Chondrocyte (in vitro differentiated cells): ENCODE data around the gene TSPAN9. TPM values are rescaled to one million over a fixed set of nuclear protein-coding genes. Genes with fewer than 3 reads are reported as not detected.

Source experiments
- DNase-seq: peaks from one replicate; pipeline ENCODE4 v3.0.0; 2021; ENCODE audit warnings: mixed read lengths, low spot score
- H3K27ac Mint-ChIP-seq: one replicate; pipeline ENCODE4 v1.8.0; 2021; ENCODE audit warnings: mild to moderate bottlenecking, moderate library complexity, mixed read lengths; ENCODE audit not compliant: unreplicated experiment
- H3K27me3 Mint-ChIP-seq: 2 replicates; pipeline ENCODE4 v1.8.0; 2021; ENCODE audit warnings: low read depth, mixed read lengths
- H3K36me3 Mint-ChIP-seq: 2 replicates; pipeline ENCODE4 v1.8.0; 2021; ENCODE audit warnings: low read depth, mixed read lengths
- H3K4me1 Mint-ChIP-seq: 2 replicates; pipeline ENCODE4 v1.8.0; 2021; ENCODE audit warnings: low read depth, mild to moderate bottlenecking, mixed read lengths
- H3K4me3 Mint-ChIP-seq: one replicate; pipeline ENCODE4 v1.8.0; 2021; ENCODE audit warnings: mild to moderate bottlenecking, moderate library complexity, mixed read lengths; ENCODE audit not compliant: unreplicated experiment
- H3K9me3 Mint-ChIP-seq: 2 replicates; pipeline ENCODE4 v1.8.0; 2021; ENCODE audit warnings: low read depth, mixed read lengths
- CTCF ChIP-seq: fragments of 200-600 bp; sonication (generic); IDR thresholded peaks from 2 replicates; pipeline ENCODE4 v1.5.0; 2021; ENCODE audit warnings: antibody characterized with exemption, mild to moderate bottlenecking, moderate library complexity
- total RNA-seq: library from RNA; stranded (reverse); gene quantifications from 3 replicates; pipeline ENCODE4 v1.2.1, GENCODE V29; 2021

Gene TSPAN9
- total RNA-seq, 1 donor from 2014 or later = 50.4 TPM

- no peak for DNase-seq
- Mint-ChIP-seq H3K27ac (no peak overlapping the region), H3K36me3 (peaks cover 3% of the 10 kb centered on the region), H3K4me3 (peak overlapping the region; percentile 73), H3K9me3 (no peaks in the 10 kb centered on the region), H3K27me3 (no peaks in the 10 kb centered on the region), H3K4me1 (peaks cover 49% of the 10 kb centered on the region)
- TF ChIP-seq CTCF = no peak
These were observed 124.3 kb downstream of the TSPAN9 start for GRCh38 chr12:3201339-3202051.

GRCh38 chr12:3202096-3202495, 124.9 kb downstream of the TSPAN9 start:
- TF ChIP-seq CTCF = no peak
- Mint-ChIP-seq H3K4me1 (peaks cover 53% of the 10 kb centered on the region), H3K9me3 (no peaks in the 10 kb centered on the region), H3K27me3 (no peaks in the 10 kb centered on the region), H3K4me3 (peak overlapping the region; percentile 73), H3K36me3 (peaks cover 5% of the 10 kb centered on the region), H3K27ac (no peak overlapping the region)
- no peak for DNase-seq

GRCh38 chr12:3202734-3203446, 125.7 kb downstream of the TSPAN9 start:
- DNase-seq = no peak

GRCh38 chr12:3203713-3204112, 126.5 kb downstream of the TSPAN9 start:
- no peak for DNase-seq
- H3K36me3 Mint-ChIP-seq = peaks cover 5% of the 10 kb centered on the region
- TF ChIP-seq CTCF = no peak

More at GRCh38 chr12:3202734-3203446, 125.7 kb downstream of the TSPAN9 start:
- Mint-ChIP-seq H3K27ac (no peak overlapping the region), H3K36me3 (peaks cover 5% of the 10 kb centered on the region), H3K27me3 (no peaks in the 10 kb centered on the region), H3K4me3 (peak overlapping the region; percentile 19), H3K9me3 (no peaks in the 10 kb centered on the region), H3K4me1 (peaks cover 57% of the 10 kb centered on the region)
- TF ChIP-seq CTCF = peak; percentile 97

GRCh38 chr12:3204143-3204542, 127.0 kb downstream of the TSPAN9 start:
- DNase-seq = no peak
- H3K4me3 Mint-ChIP-seq = no peak overlapping the region
- H3K27ac Mint-ChIP-seq = no peak overlapping the region
- TF ChIP-seq CTCF = no peak
- H3K4me1 Mint-ChIP-seq = peaks cover 57% of the 10 kb centered on the region
- peaks cover 3% of the 10 kb centered on the region for H3K36me3 Mint-ChIP-seq
- H3K27me3 Mint-ChIP-seq = no peaks in the 10 kb centered on the region
- no peaks in the 10 kb centered on the region for H3K9me3 Mint-ChIP-seq

More at GRCh38 chr12:3203713-3204112, 126.5 kb downstream of the TSPAN9 start:
- Mint-ChIP-seq H3K4me1 (peaks cover 57% of the 10 kb centered on the region), H3K27me3 (no peaks in the 10 kb centered on the region), H3K9me3 (no peaks in the 10 kb centered on the region), H3K4me3 (no peak overlapping the region), H3K27ac (no peak overlapping the region)
